Placental epithelial cell (primary cell): Measurements from ENCODE around the gene MEI4. TPM values are rescaled to one million over a fixed set of nuclear protein-coding genes. Genes with fewer than 3 reads are reported as not detected.

Experiments
- total RNA-seq: library from RNA; depleted of rRNA; stranded (reverse); fragments of >200 nt; gene quantifications from 2 replicates; pipeline ENCODE4 v1.2.3, GENCODE V29; 2012

Gene MEI4, protein sequence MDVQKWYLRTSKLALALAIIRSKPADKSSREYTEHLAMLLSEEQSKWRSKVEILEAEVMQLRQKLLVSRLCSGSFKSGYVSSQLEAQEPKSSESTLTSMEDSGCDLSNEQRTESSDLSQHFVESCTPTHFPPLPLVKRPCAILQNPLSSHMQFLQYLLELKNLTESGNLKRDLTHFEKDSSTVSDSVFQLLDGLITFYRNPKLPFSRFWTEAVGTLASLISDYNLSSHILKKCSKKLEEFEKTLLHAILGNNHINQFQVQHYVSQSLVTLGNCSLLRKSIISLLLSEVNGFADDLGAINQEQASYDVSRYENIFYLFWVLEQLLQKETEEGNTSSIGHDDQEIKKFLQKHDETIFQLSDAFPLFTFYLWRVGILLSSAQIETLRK
- total RNA-seq, result 0.22 TPM in 1 of 2 replicates, not detected in the other

DNA sequence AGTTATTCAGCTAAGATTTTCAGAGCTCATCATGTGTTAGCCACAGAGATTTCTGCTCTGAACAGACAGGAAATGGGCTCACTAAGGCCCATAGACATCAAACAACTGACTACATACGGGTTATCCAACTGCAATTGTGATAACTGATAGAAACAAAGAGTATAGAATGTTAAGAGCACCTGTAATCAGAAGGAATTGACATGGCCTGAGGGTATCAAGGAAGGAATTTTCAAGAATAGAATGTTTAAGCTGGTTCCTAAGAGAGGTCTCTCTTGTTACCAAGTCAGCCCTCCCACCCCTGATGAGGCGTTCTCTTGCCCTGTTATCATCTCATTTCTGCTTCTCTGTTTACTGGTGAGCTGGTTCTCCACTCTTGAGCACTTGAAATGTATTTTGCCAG, at the start of gene MEI4:
MEI4 (plus strand) TSS at position 301 of the 400 bp plus-strand sequence. CDS start 37,633 bp downstream, outside the sequence.

Other genes starting within 250 kb of the MEI4 start
- gene HTR1B, start 189.5 kb upstream of the MEI4 start, total RNA-seq, result 0.65 and 5.1 TPM in 2 replicates